ENCODE measurements around the gene GKAP1. TPM values are rescaled to one million over a fixed set of nuclear protein-coding genes. Genes with fewer than 3 reads are reported as not detected.
"Not testable (repeated sequence)": the region's sequence is repeated elsewhere in the genome, so short reads cannot be mapped to it uniquely, and the experiment has no call there.

GKAP1 gene
- total and polyA plus RNA-seq, 9 donors, result 11.9 to 23.6 (median 13.8) TPM

DNA sequence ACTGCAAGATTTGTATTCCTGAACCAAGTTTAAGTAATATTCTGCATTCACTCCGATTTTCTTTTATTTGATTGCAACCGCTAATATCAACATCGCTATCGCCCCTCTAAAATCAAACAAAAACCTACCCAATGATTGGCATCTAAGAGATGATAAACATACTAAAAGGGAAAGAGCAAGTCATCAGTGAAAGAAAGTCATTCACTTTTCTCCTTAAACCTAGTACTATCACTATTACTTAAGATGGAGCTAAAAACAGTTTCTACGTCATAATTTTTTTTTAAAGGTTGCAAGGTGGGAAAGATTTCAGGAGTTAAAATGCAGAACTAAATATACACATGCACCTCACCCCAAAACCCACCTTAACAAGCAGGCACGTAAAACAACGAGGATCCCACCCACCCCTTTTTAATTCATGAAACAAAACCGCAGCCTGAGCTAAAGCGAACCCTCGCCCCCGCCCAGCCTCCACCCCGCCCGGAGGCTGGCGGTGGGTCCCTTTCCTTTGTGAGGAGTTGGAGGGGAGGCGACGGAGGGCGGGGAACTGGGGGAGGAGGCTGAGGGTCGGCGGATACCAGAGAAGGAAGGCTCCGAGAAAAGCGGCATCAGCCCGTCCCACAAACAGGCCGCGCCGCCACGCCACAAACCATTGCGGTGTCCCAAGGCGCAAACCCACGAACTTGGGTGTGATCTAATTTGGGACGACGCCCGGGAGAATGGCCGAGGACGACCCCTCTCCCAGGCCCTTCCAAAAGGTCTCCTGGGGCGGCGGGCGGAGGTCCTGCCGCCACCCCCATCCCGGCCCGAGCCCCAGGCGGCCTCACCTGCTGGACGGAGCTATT, 110.7 kb downstream of the GKAP1 start:
- no peaks in the 10 kb centered on the region for H3K36me3 ChIP-seq
- no peaks in the 10 kb centered on the region for H3K9me3 ChIP-seq
- WGBS, 3 donors, result 0% methylated on average over 37 to 42 of the region's 42 CpGs
- TF ChIP-seq POLR2A (IDR thresholded peaks at IDR 0.05) (no peak), EP300 (IDR thresholded peaks at IDR 0.05) (no peak)
- H3K27me3 ChIP-seq, result no peaks in the 10 kb centered on the region
- intact Hi-C loops (cut with DNase I), result no loop called here
- peak overlapping the region; percentile 89 to 94 for H3K27ac ChIP-seq
- H3K4me1 ChIP-seq (ENCODE audit: insufficient read depth), result peaks cover 2% of the 10 kb centered on the region
- peak in 4 of 5 donors; percentile 15 to 62 (median 47) for DNase-seq
- peak overlapping the region; percentile 84 for H3K4me3 ChIP-seq

- intact Hi-C loops (cut with DNase I); DNase-seq; H3K4me1 ChIP-seq (ENCODE audit: insufficient read depth); H3K9me3 ChIP-seq; H3K4me3 ChIP-seq; H3K27ac ChIP-seq; H3K27me3 ChIP-seq; H3K36me3 ChIP-seq: not testable (repeated sequence)
- WGBS, 3 donors, result 95 to 98% (median 97%) methylated on average over 12 of the region's 12 CpGs
Observed at GRCh38 chr9:83705219-83705651, 112.3 kb downstream of the GKAP1 start.

GRCh38 chr9:83701769-83702168, 115.8 kb downstream of the GKAP1 start:
- H3K4me3 ChIP-seq, result no peak overlapping the region

GRCh38 chr9:83701286-83701685, 116.3 kb downstream of the GKAP1 start:
- Histone ChIP-seq H3K4me3 (no peak overlapping the region), H3K27ac (no peak overlapping the region)
- WGBS, 3 donors, result 90 to 95% (median 93%) methylated on average over 1 of the region's 1 CpG

More at GRCh38 chr9:83701769-83702168, 115.8 kb downstream of the GKAP1 start:
- no peak overlapping the region for H3K27ac ChIP-seq
- no peak for TF ChIP-seq CTCF (IDR thresholded peaks at IDR 0.05)
- TF ChIP-seq POLR2A (IDR thresholded peaks at IDR 0.05), result no peak
- no peak for TF ChIP-seq EP300 (IDR thresholded peaks at IDR 0.05)
- H3K27me3 ChIP-seq, result no peaks in the 10 kb centered on the region
- 25 to 29% (median 26%) methylated on average over 6 of the region's 6 CpGs for WGBS, 3 donors
- no peaks in the 10 kb centered on the region for H3K36me3 ChIP-seq
- H3K4me1 ChIP-seq (ENCODE audit: insufficient read depth), result peaks cover 8% of the 10 kb centered on the region
- H3K9me3 ChIP-seq, result no peaks in the 10 kb centered on the region
- intact Hi-C loops (cut with DNase I), result no loop called here
- no peak for DNase-seq

DNA sequence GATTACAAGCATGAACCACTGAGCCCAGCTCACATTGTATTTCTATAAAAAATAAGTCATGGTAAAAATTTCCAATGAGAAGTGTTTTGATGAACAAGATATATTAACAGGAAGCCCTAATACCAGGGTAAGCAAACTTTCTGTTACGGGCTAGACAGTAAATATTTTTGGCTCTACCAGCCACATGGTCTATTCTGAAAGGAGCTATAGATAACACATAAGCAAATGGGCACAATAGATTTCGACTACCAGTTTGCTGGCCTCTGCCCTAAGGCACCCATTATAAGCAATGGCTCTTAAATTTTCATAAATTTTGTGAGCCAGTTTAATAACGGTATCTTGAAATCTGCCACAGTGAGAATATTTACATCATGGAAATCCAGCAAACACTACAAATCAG, 118.0 kb downstream of the GKAP1 start:
- WGBS, 3 donors, result 86 to 96% (median 92%) methylated on average over 3 of the region's 3 CpGs
- no peaks in the 10 kb centered on the region for H3K27me3 ChIP-seq
- TF ChIP-seq CTCF (IDR thresholded peaks at IDR 0.05) (no peak), POLR2A (IDR thresholded peaks at IDR 0.05) (no peak), EP300 (IDR thresholded peaks at IDR 0.05) (no peak)
- DNase-seq, result no peak
- no peaks in the 10 kb centered on the region for H3K36me3 ChIP-seq
- H3K9me3 ChIP-seq, result no peaks in the 10 kb centered on the region
- no peak overlapping the region for H3K4me3 ChIP-seq
- intact Hi-C loops (cut with DNase I), result no loop called here
- H3K4me1 ChIP-seq (ENCODE audit: insufficient read depth), result peaks cover 8% of the 10 kb centered on the region
- H3K27ac ChIP-seq, result no peak overlapping the region

More at GRCh38 chr9:83701286-83701685, 116.3 kb downstream of the GKAP1 start:
- Histone ChIP-seq H3K9me3 (no peaks in the 10 kb centered on the region), H3K27me3 (no peaks in the 10 kb centered on the region), H3K36me3 (no peaks in the 10 kb centered on the region), H3K4me1 (ENCODE audit: insufficient read depth) (peaks cover 8% of the 10 kb centered on the region)
- no peak for DNase-seq
- intact Hi-C loops (cut with DNase I), result no loop called here
- TF ChIP-seq POLR2A (IDR thresholded peaks at IDR 0.05), result no peak
- no peak for TF ChIP-seq CTCF (IDR thresholded peaks at IDR 0.05)
